Endothelial cell of umbilical vein (primary cell): ENCODE data around the gene AFG3L2.

Experiments
- CTCF ChIP-seq, 2 donors: IDR thresholded peaks; 1 replicate in 1 of 2; 2 replicates in 1 of 2; pipeline ENCODE4 v1.5.1; 2011; ENCODE audit warnings: low read length in 2 of 2, mild to moderate bottlenecking in 2 of 2, moderate library complexity in 2 of 2, control low read depth in 1 of 2, inconsistent platforms in 1 of 2, low read depth in 1 of 2; ENCODE audit not compliant: insufficient read depth in 1 of 2; ENCODE audit errors: extremely low read depth in 1 of 2
- EZH2 ChIP-seq: IDR thresholded peaks from 2 replicates; pipeline ENCODE4 v1.6.1; 2012; ENCODE audit warnings: borderline replicate concordance, low read depth, mild to moderate bottlenecking, moderate library complexity, low read length, inconsistent platforms; ENCODE audit not compliant: severe bottlenecking
- MAX ChIP-seq: IDR thresholded peaks from 2 replicates; pipeline ENCODE4 v1.6.1; 2011; ENCODE audit not compliant: insufficient read depth, insufficient read length
- POLR2A ChIP-seq: IDR thresholded peaks from 2 replicates; pipeline ENCODE4 v1.6.1; 2012; ENCODE audit warnings: low read depth, mild to moderate bottlenecking, control low read depth, low read length
- POLR2AphosphoS5 ChIP-seq: IDR thresholded peaks from 2 replicates; pipeline ENCODE4 v1.6.1; 2012; ENCODE audit warnings: low read depth, mild to moderate bottlenecking, control low read depth, low read length, moderate library complexity; ENCODE audit not compliant: insufficient read depth

GRCh38 chr18:12394428-12394827, 17.4 kb upstream of the AFG3L2 start:
- TF ChIP-seq CTCF (IDR thresholded peaks at IDR 0.05; ENCODE audit: extremely low read depth in 1 of 2, insufficient read depth in 1 of 2, low read depth in 1 of 2, low read length in 2 of 2) (peak; percentile 29 to 67), MAX (no peak), POLR2A (no peak), POLR2AphosphoS5 (no peak), EZH2 (no peak)
